Measurements from ENCODE around the gene LRRC10.

DNA sequence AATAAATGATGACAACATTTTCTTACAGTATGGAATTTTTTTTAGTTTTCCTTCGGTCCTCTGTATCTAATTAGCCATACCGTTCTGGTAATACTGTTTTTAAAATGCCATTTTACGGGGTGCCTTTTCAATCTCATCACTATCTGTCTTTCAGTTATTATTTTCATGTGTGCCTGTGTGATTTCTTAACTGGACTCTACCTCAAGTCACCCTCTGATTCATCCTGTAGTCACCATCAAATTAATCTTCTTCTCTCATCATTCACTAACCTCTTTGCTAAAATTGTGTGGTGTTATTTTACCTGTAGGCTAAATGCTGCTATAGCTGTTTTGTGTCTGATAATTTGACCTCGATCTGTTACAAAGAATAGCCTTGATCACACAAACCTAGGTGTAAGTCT is 41.5 kb downstream of the LRRC10 start:
- TF ChIP-seq, protein P1, sequence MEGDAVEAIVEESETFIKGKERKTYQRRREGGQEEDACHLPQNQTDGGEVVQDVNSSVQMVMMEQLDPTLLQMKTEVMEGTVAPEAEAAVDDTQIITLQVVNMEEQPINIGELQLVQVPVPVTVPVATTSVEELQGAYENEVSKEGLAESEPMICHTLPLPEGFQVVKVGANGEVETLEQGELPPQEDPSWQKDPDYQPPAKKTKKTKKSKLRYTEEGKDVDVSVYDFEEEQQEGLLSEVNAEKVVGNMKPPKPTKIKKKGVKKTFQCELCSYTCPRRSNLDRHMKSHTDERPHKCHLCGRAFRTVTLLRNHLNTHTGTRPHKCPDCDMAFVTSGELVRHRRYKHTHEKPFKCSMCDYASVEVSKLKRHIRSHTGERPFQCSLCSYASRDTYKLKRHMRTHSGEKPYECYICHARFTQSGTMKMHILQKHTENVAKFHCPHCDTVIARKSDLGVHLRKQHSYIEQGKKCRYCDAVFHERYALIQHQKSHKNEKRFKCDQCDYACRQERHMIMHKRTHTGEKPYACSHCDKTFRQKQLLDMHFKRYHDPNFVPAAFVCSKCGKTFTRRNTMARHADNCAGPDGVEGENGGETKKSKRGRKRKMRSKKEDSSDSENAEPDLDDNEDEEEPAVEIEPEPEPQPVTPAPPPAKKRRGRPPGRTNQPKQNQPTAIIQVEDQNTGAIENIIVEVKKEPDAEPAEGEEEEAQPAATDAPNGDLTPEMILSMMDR (IDR thresholded peaks at IDR 0.05; ENCODE audit: insufficient read depth, low read length) = no peak
- TF ChIP-seq POLR2AphosphoS5 (IDR thresholded peaks at IDR 0.05; ENCODE audit: low read depth) (no peak), GABPA (IDR thresholded peaks at IDR 0.05; ENCODE audit: low read depth) (no peak), SPI1 (IDR thresholded peaks at IDR 0.05; ENCODE audit: borderline replicate concordance, low read depth) (no peak)

All from HL-60 (cell line).